ENCODE data around the gene VAPA.

VAPA gene

GRCh38 chr18:9913526-9914333, at the start of gene VAPA:
TSS of gene VAPA (plus strand) at chr18:9914016. CDS start at chr18:9914257, 241 bp downstream.
- H3K4me1 ChIP-seq (ENCODE audit: control insufficient read depth, insufficient read depth, low read length), result peaks cover 31% of the 10 kb centered on the region
- peak within 1 kb of the TSS; percentile 98 for H3K4me3 ChIP-seq (ENCODE audit: low read length)
- H3K36me3 ChIP-seq (ENCODE audit: control insufficient read depth, insufficient read depth, low read length, severe bottlenecking), result no peaks in the 10 kb centered on the region
- H3K9me3 ChIP-seq (ENCODE audit: control insufficient read depth, low read length), result no peaks in the 10 kb centered on the region
- H3K27me3 ChIP-seq (replicated peaks; ENCODE audit: control insufficient read depth, insufficient read depth, low read length), result no peaks in the 10 kb centered on the region
- H3K9ac ChIP-seq (ENCODE audit: low read length), result peak within 1 kb of the TSS; percentile 97
- peak; percentile 98 for DNase-seq (ENCODE audit: low read depth)

- no peak overlapping the region for H3K9ac ChIP-seq (ENCODE audit: low read length)
- H3K27me3 ChIP-seq (replicated peaks; ENCODE audit: control insufficient read depth, insufficient read depth, low read length), result no peaks in the 10 kb centered on the region
- DNase-seq (ENCODE audit: low read depth), result no peak
- peaks cover 11% of the 10 kb centered on the region for H3K9me3 ChIP-seq (ENCODE audit: control insufficient read depth, low read length)
- H3K36me3 ChIP-seq (ENCODE audit: control insufficient read depth, insufficient read depth, low read length, severe bottlenecking), result peaks cover 12% of the 10 kb centered on the region
- H3K4me3 ChIP-seq (ENCODE audit: low read length), result no peak overlapping the region
- H3K4me1 ChIP-seq (ENCODE audit: control insufficient read depth, insufficient read depth, low read length), result peaks cover 23% of the 10 kb centered on the region
These were observed 47.9 kb upstream of the VAPA start for GRCh38 chr18:9865764-9866490.

- Histone ChIP-seq H3K27me3 (replicated peaks; ENCODE audit: control insufficient read depth, insufficient read depth, low read length) (no peaks in the 10 kb centered on the region), H3K4me1 (ENCODE audit: control insufficient read depth, insufficient read depth, low read length) (peaks cover 25% of the 10 kb centered on the region), H3K4me3 (ENCODE audit: low read length) (no peak overlapping the region), H3K36me3 (ENCODE audit: control insufficient read depth, insufficient read depth, low read length, severe bottlenecking) (peaks cover 7% of the 10 kb centered on the region), H3K9me3 (ENCODE audit: control insufficient read depth, low read length) (peaks cover 11% of the 10 kb centered on the region), H3K9ac (ENCODE audit: low read length) (no peak overlapping the region)
- DNase-seq (ENCODE audit: low read depth), result no peak
These were observed 47.2 kb upstream of the VAPA start for GRCh38 chr18:9866627-9867026.

GRCh38 chr18:9867071-9867594, 46.7 kb upstream of the VAPA start:
- no peak for DNase-seq (ENCODE audit: low read depth)
- Histone ChIP-seq H3K4me1 (ENCODE audit: control insufficient read depth, insufficient read depth, low read length) (peaks cover 25% of the 10 kb centered on the region), H3K27me3 (replicated peaks; ENCODE audit: control insufficient read depth, insufficient read depth, low read length) (no peaks in the 10 kb centered on the region), H3K9ac (ENCODE audit: low read length) (no peak overlapping the region), H3K36me3 (ENCODE audit: control insufficient read depth, insufficient read depth, low read length, severe bottlenecking) (peaks cover 7% of the 10 kb centered on the region), H3K4me3 (ENCODE audit: low read length) (no peak overlapping the region), H3K9me3 (ENCODE audit: control insufficient read depth, low read length) (peaks cover 11% of the 10 kb centered on the region)

- no peaks in the 10 kb centered on the region for H3K36me3 ChIP-seq (ENCODE audit: control insufficient read depth, insufficient read depth, low read length, severe bottlenecking)
These were observed 44.7 kb upstream of the VAPA start for GRCh38 chr18:9868857-9869714.

GRCh38 chr18:9869715-9870430, 43.9 kb upstream of the VAPA start:
- peaks cover 25% of the 10 kb centered on the region for H3K4me1 ChIP-seq (ENCODE audit: control insufficient read depth, insufficient read depth, low read length)
- H3K27me3 ChIP-seq (replicated peaks; ENCODE audit: control insufficient read depth, insufficient read depth, low read length), result no peaks in the 10 kb centered on the region
- H3K4me3 ChIP-seq (ENCODE audit: low read length), result no peak overlapping the region
- peak overlapping the region; percentile 6 for H3K9ac ChIP-seq (ENCODE audit: low read length)
- peak; percentile 78 for DNase-seq (ENCODE audit: low read depth)
- no peaks in the 10 kb centered on the region for H3K36me3 ChIP-seq (ENCODE audit: control insufficient read depth, insufficient read depth, low read length, severe bottlenecking)
- H3K9me3 ChIP-seq (ENCODE audit: control insufficient read depth, low read length), result peaks cover 11% of the 10 kb centered on the region

More at GRCh38 chr18:9868857-9869714, 44.7 kb upstream of the VAPA start:
- H3K4me1 ChIP-seq (ENCODE audit: control insufficient read depth, insufficient read depth, low read length), result peaks cover 25% of the 10 kb centered on the region
- no peak for DNase-seq (ENCODE audit: low read depth)
- H3K9me3 ChIP-seq (ENCODE audit: control insufficient read depth, low read length), result peaks cover 11% of the 10 kb centered on the region
- H3K9ac ChIP-seq (ENCODE audit: low read length), result peak overlapping the region; percentile 6
- no peaks in the 10 kb centered on the region for H3K27me3 ChIP-seq (replicated peaks; ENCODE audit: control insufficient read depth, insufficient read depth, low read length)
- H3K4me3 ChIP-seq (ENCODE audit: low read length), result no peak overlapping the region

GRCh38 chr18:9870431-9871008, 43.3 kb upstream of the VAPA start:
- Histone ChIP-seq H3K4me3 (ENCODE audit: low read length) (no peak overlapping the region), H3K9me3 (ENCODE audit: control insufficient read depth, low read length) (peaks cover 10% of the 10 kb centered on the region), H3K27me3 (replicated peaks; ENCODE audit: control insufficient read depth, insufficient read depth, low read length) (no peaks in the 10 kb centered on the region), H3K9ac (ENCODE audit: low read length) (no peak overlapping the region), H3K4me1 (ENCODE audit: control insufficient read depth, insufficient read depth, low read length) (peaks cover 25% of the 10 kb centered on the region), H3K36me3 (ENCODE audit: control insufficient read depth, insufficient read depth, low read length, severe bottlenecking) (no peaks in the 10 kb centered on the region)
- DNase-seq (ENCODE audit: low read depth), result no peak

- Histone ChIP-seq H3K36me3 (ENCODE audit: control insufficient read depth, insufficient read depth, low read length, severe bottlenecking) (no peaks in the 10 kb centered on the region), H3K4me3 (ENCODE audit: low read length) (no peak overlapping the region), H3K27me3 (replicated peaks; ENCODE audit: control insufficient read depth, insufficient read depth, low read length) (no peaks in the 10 kb centered on the region), H3K9ac (ENCODE audit: low read length) (no peak overlapping the region), H3K9me3 (ENCODE audit: control insufficient read depth, low read length) (peaks cover 2% of the 10 kb centered on the region), H3K4me1 (ENCODE audit: control insufficient read depth, insufficient read depth, low read length) (peaks cover 28% of the 10 kb centered on the region)
- DNase-seq (ENCODE audit: low read depth), result no peak
These were observed 42.5 kb upstream of the VAPA start for GRCh38 chr18:9871244-9871746.

GRCh38 chr18:9872823-9873222, 41.0 kb upstream of the VAPA start:
- Histone ChIP-seq H3K4me3 (ENCODE audit: low read length) (no peak overlapping the region), H3K4me1 (ENCODE audit: control insufficient read depth, insufficient read depth, low read length) (peaks cover 39% of the 10 kb centered on the region), H3K9me3 (ENCODE audit: control insufficient read depth, low read length) (no peaks in the 10 kb centered on the region), H3K9ac (ENCODE audit: low read length) (no peak overlapping the region), H3K27me3 (replicated peaks; ENCODE audit: control insufficient read depth, insufficient read depth, low read length) (no peaks in the 10 kb centered on the region), H3K36me3 (ENCODE audit: control insufficient read depth, insufficient read depth, low read length, severe bottlenecking) (no peaks in the 10 kb centered on the region)
- no peak for DNase-seq (ENCODE audit: low read depth)

GRCh38 chr18:9874728-9875127, 39.1 kb upstream of the VAPA start:
- H3K9me3 ChIP-seq (ENCODE audit: control insufficient read depth, low read length), result no peaks in the 10 kb centered on the region
- DNase-seq (ENCODE audit: low read depth), result no peak
- no peak overlapping the region for H3K4me3 ChIP-seq (ENCODE audit: low read length)
- H3K4me1 ChIP-seq (ENCODE audit: control insufficient read depth, insufficient read depth, low read length), result peaks cover 28% of the 10 kb centered on the region
- H3K36me3 ChIP-seq (ENCODE audit: control insufficient read depth, insufficient read depth, low read length, severe bottlenecking), result no peaks in the 10 kb centered on the region
- H3K27me3 ChIP-seq (replicated peaks; ENCODE audit: control insufficient read depth, insufficient read depth, low read length), result no peaks in the 10 kb centered on the region
- H3K9ac ChIP-seq (ENCODE audit: low read length), result no peak overlapping the region
